Heart right ventricle (tissue), 16 donors: Measurements from ENCODE around the gene PLPPR5. TPM values are rescaled to one million over a fixed set of nuclear protein-coding genes. Genes with fewer than 3 reads are reported as not detected.
"Not testable (repeated sequence)": the region's sequence is repeated elsewhere in the genome, so short reads cannot be mapped to it uniquely, and the experiment has no call there.

Source experiments
- ATAC-seq, 8 donors: fragments of 200-7000 bp; cut with Tn5 transposase; one replicate each; pipeline ENCODE4 v1.9.1; 2020; ENCODE audit warnings: mild to moderate bottlenecking in 8 of 8, moderate library complexity in 8 of 8, moderate number of reproducible peaks in 1 of 8
- DNase-seq, 2 donors: peaks; one replicate each; pipeline ENCODE4 v3.0.0-alpha.2; 2020
- H3K27ac ChIP-seq, 10 donors: fragments of 200-600 bp; sonication (generic) in 2 of 10; one replicate each; pipeline versions ENCODE4 v1.5.0 to v1.8.0; 2020 to 2022; ENCODE audit warnings: mild to moderate bottlenecking in 3 of 10
- H3K27me3 ChIP-seq, 7 donors: fragments of 200-600 bp; one replicate each; pipeline ENCODE4 v1.8.0; 2021 to 2022; ENCODE audit warnings: mild to moderate bottlenecking in 2 of 7
- H3K36me3 ChIP-seq, 9 donors: fragments of 200-600 bp; sonication (generic) in 1 of 9; one replicate each; pipeline versions ENCODE4 v1.5.0 to v1.8.0; 2020 to 2022; ENCODE audit warnings: mild to moderate bottlenecking in 2 of 9
- H3K4me1 ChIP-seq, 9 donors: fragments of 200-600 bp; sonication (generic) in 1 of 9; one replicate each; pipeline versions ENCODE4 v1.5.0 to v1.8.0; 2020 to 2022; ENCODE audit warnings: mild to moderate bottlenecking in 4 of 9
- H3K4me3 ChIP-seq, 10 donors: fragments of 200-600 bp; sonication (generic) in 2 of 10; one replicate each; pipeline versions ENCODE4 v1.5.0 to v1.8.0; 2020 to 2022; ENCODE audit warnings: mild to moderate bottlenecking in 7 of 10, moderate library complexity in 2 of 10
- H3K9me3 ChIP-seq, 11 donors: fragments of 200-600 bp in 10 of 11; sonication (generic) in 2 of 11; one replicate each; pipeline versions ENCODE4 v1.5.0 to v1.8.0; 2013 to 2022; ENCODE audit warnings: mild to moderate bottlenecking in 2 of 11, control low read depth in 1 of 11, moderate library complexity in 1 of 11
- CTCF ChIP-seq, 9 donors: fragments of 200-600 bp; sonication (generic) in 2 of 9; IDR thresholded peaks; one replicate each; pipeline versions ENCODE4 v1.5.0 to v1.8.0; 2021 to 2022; ENCODE audit warnings: antibody characterized with exemption in 9 of 9, mild to moderate bottlenecking in 5 of 9, moderate library complexity in 1 of 9
- WGBS, 2 donors: extraction: QIAGEN DNeasy Blood & Tissue Kit; methylation state at CpG; one replicate each; pipeline ENCODE4 v1.1.7; 2013; ENCODE audit warnings: inconsistent platforms in 1 of 2; 5-methylcytosine and 5-hydroxymethylcytosine counted together
- intact Hi-C, 10 donors: fragments of 100-400 bp; cut with DNase I; formaldehyde crosslinking; loops; one replicate each; pipeline versions ENCODE4 v1.11.1 to v1.14.2; 2022
- long read RNA-seq, 3 donors: library from polyadenylated mRNA; unstranded; transcript quantifications; one replicate each; pipeline ENCODE4 v2.0.0, GENCODE V29; 2020 to 2021
- polyA plus RNA-seq, 2 donors: library from polyadenylated mRNA; stranded (reverse); fragments of 200-250 nt; gene quantifications; one replicate each; pipeline ENCODE4 v1.2.3, GENCODE V29; 2013
- total RNA-seq, 10 donors: library from RNA; stranded (reverse); fragmentation: NEBNext Ultra II Directional in 3 of 10; extraction: Animal tissue kit (Norgen Biotek cat#: 25700) in 3 of 10; gene quantifications; one replicate each; pipeline versions ENCODE4 v1.2.1 to v1.2.4, GENCODE V29; 2021 to 2023
- donor health status: Arrhythmogenic right ventricular cardiomyopathy.
- donor health status: ischemic (EF 13 %, LVEDD 7.1; RV severe dilation, severe dysfunction).
- donor health status: healthy with polysubstance abuse.
- donor health status: DM: no; HTN: yes; CAD: no.
- donor health status: DM: no; HTN: no; CAD: no.
- donor health status: ischemic (EF 25% LVEDD 6.9; RV normal size, moderate dysfunction).
- donor health status: ischemic (EF 25% LVEDD 5.7; RV mildly dilated, moderate dysfunction).
- donor health status: healthy.
- donor health status: DM: yes; HTN: yes; CAD: no.
- donor health status: Ischemic cardiomyopathy.
- donor health status: ischemic (EF 35%, LVEDD 5.7; RV mildly dilated, moderate dysfunction).
- donor health status: nonischemic (EF 11% LVEDD 7.7; RV severe dilation, severe dysfunction).
- donor health status: DM: yes; HTN: yes; CAD: no.
- donor health status: PGD.
- donor health status: ischemic (EF 29% LVEDD 5.4; RV normal size, mild dysfunction).
- donor health status: nonischemic (EF 23%, LVEDD 6.1; RV moderate dilation, normal function).

Gene PLPPR5, protein sequence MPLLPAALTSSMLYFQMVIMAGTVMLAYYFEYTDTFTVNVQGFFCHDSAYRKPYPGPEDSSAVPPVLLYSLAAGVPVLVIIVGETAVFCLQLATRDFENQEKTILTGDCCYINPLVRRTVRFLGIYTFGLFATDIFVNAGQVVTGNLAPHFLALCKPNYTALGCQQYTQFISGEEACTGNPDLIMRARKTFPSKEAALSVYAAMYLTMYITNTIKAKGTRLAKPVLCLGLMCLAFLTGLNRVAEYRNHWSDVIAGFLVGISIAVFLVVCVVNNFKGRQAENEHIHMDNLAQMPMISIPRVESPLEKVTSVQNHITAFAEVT
- under 1 TPM in 1 of 10 donors, not detected in 9; 0.08 TPM for total RNA-seq
- not detected for polyA plus RNA-seq
- long read RNA-seq, donor 1: 0 reads
- long read RNA-seq, donor 2: 0 reads
- long read RNA-seq, donor 3: 0 reads

DNA sequence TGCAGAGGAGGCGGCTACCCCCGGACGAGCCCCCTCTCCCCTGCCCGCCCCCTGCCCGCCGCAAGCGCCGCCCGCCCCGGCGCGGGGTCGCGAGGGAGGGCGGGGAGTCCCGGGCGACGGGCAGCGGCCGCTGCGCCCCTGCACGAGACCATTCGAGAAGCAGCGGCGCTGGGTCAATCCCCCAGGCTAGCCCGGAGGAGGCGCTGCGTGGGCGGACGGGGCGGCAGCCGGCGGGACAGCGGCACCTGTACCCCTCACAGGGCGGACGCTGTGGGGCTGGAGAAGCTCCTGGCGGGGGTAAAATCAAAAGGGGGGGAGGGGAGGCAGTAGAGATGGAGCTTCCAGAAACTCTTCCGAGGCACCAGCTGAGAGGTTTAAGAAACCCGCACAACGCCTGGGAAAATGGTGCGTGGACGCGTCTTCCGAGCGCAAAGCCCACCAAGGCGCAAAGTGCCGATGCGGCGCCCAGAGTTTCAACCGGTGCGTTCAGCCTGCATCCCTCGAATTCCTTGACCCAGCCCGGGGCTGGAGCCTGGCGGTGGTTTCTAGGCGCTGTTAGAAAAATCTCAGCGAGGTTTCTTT, at the start of gene PLPPR5:
Gene PLPPR5 (minus strand): TSS at position 1 of the 582 bp plus-strand sequence. CDS start 190 bp downstream, outside the sequence.
- DNase-seq (peak; percentile 6), ATAC-seq (peak in 1 of 8 donors; percentile 38)
- H3K27ac ChIP-seq: no peak within 1 kb of the TSS
- peaks cover 12 to 93% (median 75%) of the 10 kb centered on the region in 7 donors for H3K27me3 ChIP-seq
- peak within 1 kb of the TSS in 9 of 10 donors; percentile 14 to 45 (median 28) for H3K4me3 ChIP-seq
- H3K4me1 ChIP-seq: peaks cover 0 to 13% (median 9%) of the 10 kb centered on the region in 9 donors
- no peak for TF ChIP-seq CTCF (IDR thresholded peaks at IDR 0.05)
- intact Hi-C loops: no loop called here
- no peaks in the 10 kb centered on the region for H3K9me3 ChIP-seq
- H3K36me3 ChIP-seq: no peaks in the 10 kb centered on the region
- 1% methylated on average over 50 to 56 of the region's 56 CpGs for WGBS, 2 donors

GRCh38 chr1:99051611-99052283, 47.1 kb upstream of the PLPPR5 start:
- no peaks in the 10 kb centered on the region for H3K36me3 ChIP-seq
- TF ChIP-seq CTCF (IDR thresholded peaks at IDR 0.05): no peak
- ATAC-seq: no peak
- no peaks in the 10 kb centered on the region for H3K9me3 ChIP-seq
- H3K27ac ChIP-seq: no peak overlapping the region
- no peaks in the 10 kb centered on the region for H3K4me1 ChIP-seq
- no peak overlapping the region for H3K4me3 ChIP-seq
- intact Hi-C loops: no loop called here
- WGBS, 2 donors: 90 to 92% methylated on average over 10 of the region's 10 CpGs
- no peak for DNase-seq
- H3K27me3 ChIP-seq: no peaks in the 10 kb centered on the region

DNA sequence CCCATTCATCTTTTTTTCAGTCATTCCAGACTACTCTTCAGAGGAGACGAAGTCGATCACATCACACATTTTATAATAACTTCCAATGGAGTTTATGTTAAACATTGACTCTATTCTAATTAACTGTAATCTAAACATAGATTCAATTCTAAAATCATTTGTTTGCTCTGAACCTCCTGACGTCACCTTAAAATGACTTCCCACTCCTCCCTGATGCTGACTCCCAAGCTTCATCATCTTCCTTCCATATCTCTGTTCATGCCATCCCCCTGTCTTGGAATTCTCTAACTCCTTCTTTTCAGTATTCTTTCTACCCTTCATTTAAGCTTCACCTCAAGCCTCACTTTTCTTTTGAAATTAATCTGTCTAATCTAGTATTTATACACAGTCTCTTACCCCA, 45.1 kb upstream of the PLPPR5 start:
- DNase-seq (no peak), ATAC-seq (no peak)
- no peaks in the 10 kb centered on the region for H3K27me3 ChIP-seq
- intact Hi-C loops: no loop called here
- no peak overlapping the region for H3K27ac ChIP-seq
- TF ChIP-seq CTCF (IDR thresholded peaks at IDR 0.05): no peak
- no peaks in the 10 kb centered on the region for H3K36me3 ChIP-seq
- H3K4me3 ChIP-seq: no peak overlapping the region
- WGBS, 2 donors: 71 to 83% methylated on average over 3 of the region's 3 CpGs
- H3K4me1 ChIP-seq: no peaks in the 10 kb centered on the region
- H3K9me3 ChIP-seq: peaks cover 0 to 12% (median 0%) of the 10 kb centered on the region in 11 donors

DNA sequence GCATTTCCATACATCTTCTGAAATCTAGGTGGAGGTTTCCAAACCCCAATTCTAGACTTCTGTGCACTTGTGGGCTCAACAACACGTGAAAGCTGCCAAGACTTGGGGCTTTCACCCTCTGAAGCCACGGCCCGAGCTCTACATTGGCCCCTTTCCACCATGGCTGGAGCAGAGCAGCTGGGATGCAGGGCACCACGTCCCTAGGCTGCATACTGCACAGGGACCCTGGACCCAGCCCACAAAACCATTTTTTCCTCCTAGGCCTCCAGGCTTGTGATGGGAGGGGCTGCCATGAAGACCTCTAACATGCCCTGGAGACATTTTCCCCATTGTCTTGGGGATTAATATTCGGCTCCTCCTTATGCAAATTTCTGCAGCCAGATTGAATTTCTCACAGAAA, 32.1 kb upstream of the PLPPR5 start:
- H3K27me3 ChIP-seq, H3K27ac ChIP-seq, ATAC-seq, H3K4me3 ChIP-seq, H3K4me1 ChIP-seq, H3K36me3 ChIP-seq, DNase-seq: not testable (repeated sequence)
- peaks cover 0 to 82% (median 10%) of the 10 kb centered on the region in 11 donors for H3K9me3 ChIP-seq
- intact Hi-C loops: loop anchor here in 1 of 10 donors (5.0 kb wide), 1 partner anchor 876 kb away; no protein-coding TSS in a partner anchor
- WGBS, 2 donors: 60% methylated on average over 5 of the region's 5 CpGs
